GM21381 (cell line): ENCODE measurements around the gene CALCA.
"Not testable (repeated sequence)": the region's sequence is repeated elsewhere in the genome, so short reads cannot be mapped to it uniquely, and the experiment has no call there.

Experiments
- ATAC-seq: cut with Tn5 transposase; IDR thresholded peaks from one replicate; pipeline ENCODE4 v1.9.1; 2021; ENCODE audit warnings: mild to moderate bottlenecking, moderate library complexity; ENCODE audit not compliant: unreplicated experiment

CALCA gene, protein sequence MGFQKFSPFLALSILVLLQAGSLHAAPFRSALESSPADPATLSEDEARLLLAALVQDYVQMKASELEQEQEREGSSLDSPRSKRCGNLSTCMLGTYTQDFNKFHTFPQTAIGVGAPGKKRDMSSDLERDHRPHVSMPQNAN

DNA sequence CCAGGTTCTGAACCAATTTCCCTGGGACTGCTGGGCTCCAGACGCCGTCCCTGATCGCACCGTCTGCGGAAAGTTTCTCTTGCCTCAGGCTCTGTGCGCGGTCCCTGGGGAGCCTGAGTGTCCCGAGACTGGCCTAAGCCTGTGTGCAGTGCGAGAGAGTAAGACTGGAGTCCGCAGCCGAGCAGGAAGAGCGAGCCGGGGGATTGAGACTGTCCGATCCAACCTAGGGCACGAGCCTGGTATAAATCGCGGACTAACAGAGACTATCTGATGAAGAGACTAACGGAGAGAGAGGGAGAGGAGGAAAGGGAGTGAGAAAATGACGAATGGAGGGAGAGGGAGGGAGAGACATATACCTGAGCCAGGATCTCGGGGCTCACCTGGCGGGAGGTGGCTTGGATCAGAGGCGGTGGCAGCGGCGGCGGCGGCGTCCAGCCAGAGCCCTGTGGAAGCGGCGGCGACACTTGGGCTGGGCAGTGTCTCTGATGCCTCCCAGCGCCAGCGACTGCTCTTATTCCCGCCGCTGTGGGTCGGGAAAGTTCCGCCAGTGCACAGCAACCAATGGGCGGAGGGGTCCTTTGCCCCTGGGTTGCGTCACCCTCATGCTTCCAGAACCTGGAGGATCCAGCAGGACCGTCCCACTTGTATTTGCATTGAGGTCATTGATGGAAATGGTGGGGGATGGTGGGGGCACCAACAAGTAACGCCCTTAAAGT is at the start of gene CALCA:
TSS of gene CALCA (minus strand) at position 487 of the 716 bp plus-strand sequence. CDS start 1,159 bp downstream, outside the sequence.
- no peak for ATAC-seq

DNA sequence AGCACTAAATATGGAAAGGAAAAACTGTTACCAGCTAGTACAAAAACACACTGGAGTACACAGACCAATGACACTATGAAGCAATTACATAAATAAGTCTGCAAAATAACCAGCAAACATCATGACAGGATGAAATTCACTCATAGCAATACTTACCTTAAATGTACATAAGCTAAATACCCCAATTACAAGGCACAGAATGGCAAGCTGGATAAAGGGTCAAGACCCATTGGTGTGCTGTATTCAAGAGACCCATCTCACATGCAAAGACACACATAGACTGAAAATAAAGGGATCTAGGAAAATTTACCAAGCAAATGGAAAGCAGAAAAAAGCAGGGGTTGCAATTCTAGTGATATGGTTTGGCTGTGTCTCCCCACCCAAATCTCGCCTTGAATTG is 44.0 kb upstream of the CALCA start:
- ATAC-seq: no peak

DNA sequence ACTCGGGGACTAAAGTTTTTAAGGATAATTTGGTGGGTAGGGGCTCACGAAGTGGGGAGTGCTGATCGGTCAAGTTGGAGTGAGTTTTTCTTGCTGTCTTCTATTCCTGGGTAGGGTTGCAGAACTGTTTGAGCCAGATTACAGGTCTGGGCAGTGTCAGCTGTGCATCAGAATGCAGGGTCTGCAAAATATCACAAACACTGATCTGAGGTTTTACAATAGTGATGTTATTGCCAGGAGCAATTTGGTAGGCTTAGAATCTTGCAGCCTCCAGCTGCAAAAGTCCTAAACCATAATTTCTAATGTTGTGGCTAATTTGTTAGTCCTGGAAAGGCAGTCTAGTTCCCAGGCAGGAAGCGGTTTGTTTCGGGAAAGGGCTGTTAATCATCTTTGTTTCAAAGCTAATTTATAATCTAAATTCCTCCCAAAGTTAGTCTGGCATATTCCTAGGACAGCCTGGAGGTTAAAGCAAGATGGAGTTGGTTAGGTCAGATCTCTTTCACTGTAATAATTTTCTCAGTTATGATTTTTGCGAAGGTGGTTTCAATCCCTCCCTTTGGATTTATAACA is 39.7 kb upstream of the CALCA start:
- ATAC-seq: no peak

DNA sequence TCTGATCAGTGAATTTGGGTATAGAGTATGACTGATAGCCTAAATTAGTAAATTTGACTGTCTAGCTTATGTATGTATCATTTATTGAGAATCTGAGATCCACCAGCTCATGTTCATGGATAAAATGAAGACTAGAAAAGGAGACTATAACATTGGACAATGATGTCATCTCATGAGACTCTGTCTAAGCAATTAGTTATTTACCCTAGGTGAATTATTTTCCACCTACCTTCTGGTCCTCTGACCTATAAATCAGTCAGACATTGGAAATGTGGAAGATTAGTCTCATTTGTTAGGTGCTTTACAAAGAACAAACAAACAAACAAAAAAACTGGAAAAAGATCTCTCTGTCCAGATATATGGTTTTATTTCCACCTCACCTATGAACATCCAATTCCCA is 38.7 kb upstream of the CALCA start:
- no peak for ATAC-seq

DNA sequence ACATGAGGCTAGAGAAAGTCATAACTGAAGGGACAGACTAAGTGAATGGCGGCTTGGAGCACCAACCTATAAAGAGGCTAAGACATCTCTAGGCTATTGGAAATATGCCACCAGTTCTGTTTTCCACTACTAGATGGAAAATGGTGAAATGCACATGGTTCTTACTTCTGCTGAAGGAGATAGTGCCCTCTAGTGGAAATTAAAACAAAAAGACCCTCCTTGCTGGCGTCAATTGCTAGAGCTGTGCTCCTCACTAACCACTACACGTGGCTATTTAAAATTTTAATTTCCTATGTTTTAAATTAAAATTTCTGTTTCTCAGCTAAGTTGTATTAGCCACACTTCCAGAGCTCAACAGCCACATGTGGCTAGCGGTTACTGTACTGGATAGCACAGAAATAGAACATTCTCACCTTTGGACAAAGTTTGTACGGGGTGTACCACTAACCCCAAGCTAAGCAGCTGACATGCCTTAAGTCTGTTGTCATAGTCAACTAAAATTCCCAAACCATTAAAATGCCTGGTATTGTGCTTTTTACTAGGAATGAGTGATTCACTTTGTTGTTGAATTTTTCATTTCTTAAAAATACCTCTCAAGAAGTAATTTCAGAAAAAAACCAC is 34.1 kb upstream of the CALCA start:
- ATAC-seq: peak; percentile 52

DNA sequence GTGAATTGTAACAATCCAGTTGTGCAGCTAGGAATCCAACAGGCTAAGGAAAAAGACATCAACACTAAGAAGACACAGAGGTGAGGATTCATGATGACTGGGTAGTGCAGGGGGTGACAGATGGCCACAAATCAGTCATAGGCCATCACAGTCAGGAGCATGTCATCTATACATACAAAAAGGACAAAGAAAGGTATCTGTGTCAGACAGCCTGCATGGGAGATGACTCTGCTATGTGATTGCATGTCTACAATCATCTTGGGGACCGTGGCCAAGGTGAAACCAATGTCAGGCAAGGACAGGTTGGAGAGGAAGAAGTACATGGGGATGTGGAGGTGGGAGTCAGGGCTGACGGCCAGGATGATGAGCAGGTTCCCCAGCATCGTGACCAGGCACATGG is 16.0 kb upstream of the CALCA start:
- ATAC-seq: not testable (repeated sequence)

DNA sequence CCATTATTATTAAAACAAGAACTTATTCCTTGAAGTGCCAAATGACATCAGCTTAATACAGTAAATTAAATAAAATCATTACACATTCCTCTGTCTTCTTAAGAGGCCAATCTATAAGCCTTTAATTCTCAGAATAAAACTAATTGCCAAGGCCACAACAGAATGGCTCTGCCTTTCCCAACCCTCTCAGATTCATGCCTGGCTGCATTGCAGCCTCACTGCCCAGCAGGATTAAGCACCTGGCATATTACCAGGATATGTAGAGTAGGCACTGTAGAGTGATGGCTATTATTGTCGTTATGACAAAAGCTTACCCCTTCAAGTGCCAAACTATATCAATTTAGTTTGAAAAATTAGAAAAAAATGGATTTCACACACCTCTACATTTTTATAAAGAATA is 9.4 kb upstream of the CALCA start:
- ATAC-seq: no peak

DNA sequence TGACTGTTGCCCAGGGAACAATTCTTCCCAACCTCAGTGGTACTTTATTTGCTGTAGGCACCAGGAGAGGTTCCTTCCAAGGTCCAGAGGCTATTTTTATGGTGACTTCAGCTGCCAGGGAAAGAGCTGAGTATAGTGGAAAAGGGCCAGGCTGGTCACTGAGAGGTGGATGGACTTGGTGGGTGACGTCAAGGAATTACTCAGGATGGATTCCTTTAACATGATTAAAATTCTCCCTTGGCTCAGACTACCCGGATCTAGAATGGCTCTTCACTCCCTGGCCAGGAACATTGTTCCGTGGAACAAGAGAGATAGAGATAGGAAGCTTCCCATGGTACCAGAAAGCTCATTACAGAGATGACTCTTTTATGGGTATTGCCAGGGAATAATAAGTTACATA is 8.7 kb upstream of the CALCA start:
- ATAC-seq: no peak

DNA sequence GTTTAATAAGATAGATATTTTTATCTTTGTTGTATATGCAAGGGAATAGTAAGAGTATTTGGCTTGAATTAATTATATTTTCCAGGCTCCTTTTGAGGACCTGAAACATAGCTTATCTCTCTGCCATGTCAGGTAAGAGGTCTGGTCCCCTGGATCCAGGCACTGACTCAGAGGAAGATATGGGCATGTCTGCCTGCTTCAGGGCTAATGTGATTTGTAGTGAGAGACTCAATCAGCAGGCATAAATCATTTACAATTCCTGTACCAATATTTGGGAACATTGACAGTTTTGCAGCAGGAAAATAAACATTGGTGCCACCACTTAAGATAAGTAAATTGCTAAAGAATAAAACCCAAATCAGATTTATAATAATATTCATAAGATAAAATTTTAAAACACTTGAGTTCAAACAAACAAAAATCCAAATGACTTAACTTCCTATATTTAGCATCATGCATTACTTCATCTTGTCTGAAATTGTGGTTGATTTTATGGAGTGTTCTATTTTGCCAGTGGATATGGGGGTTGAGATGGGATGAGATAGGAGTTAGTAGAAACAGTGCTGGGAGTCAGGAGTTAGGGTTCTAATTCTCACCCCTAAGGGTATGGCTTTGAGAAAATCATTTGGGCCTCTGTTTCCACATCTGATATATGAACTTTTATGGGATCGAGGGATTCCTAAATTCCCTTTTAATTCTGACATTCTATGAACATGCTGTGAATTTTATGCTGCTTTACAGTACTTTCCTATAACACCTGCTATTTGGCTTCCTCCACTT is 5.1 kb upstream of the CALCA start:
- no peak for ATAC-seq

DNA sequence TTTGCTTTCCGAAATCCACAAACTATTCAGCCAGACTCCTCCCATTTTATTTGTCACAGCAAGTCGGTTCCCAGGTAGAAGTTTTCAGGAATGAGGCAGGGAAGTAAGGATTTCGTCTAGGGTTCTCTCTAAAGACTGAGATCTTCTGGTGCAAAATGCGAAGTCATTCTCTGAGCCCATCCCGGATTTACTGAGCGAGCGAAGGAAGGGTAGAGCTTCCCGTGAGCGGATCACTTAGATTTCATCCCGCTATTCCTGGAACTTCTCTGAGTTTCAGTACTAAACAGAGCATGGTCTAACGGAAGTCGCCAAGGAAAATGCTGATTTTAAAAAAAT is 3.1 kb upstream of the CALCA start:
- ATAC-seq: no peak

DNA sequence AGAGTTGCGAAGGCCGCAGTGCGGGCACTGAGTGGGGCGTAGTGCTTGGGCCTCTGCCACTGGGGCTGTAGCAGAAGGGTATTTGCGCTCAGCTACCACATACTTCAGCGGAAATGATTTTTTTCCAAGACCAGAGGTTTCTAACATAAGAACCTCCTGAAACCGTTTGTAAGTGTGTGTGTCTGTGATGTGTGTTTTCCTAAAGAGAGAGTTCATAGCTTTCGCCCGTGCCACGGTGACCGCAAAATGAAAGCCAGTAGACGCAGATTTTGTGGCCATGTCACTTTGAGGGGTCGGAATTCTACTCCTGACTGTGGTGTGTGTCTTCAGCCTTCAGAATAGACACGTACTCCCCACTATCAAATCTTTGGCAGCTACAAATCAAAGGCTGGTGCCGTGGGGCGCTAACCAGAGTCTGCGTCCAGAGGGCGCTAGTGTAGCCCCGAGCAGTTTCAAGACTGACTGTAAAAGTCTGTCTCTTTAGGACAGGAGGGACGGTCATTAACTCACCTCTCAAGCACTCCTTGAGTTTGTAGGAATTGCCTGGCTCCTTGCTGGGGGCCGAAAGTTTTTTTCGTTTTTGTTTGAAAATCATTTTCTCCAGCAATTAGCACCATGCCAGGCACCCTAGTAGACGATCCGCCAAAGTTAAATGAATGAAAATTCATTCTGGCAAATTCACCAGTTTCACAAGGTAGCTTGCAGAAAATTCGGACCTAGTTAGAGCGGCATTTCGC is 2.5 kb upstream of the CALCA start:
- peak; percentile 62 for ATAC-seq

DNA sequence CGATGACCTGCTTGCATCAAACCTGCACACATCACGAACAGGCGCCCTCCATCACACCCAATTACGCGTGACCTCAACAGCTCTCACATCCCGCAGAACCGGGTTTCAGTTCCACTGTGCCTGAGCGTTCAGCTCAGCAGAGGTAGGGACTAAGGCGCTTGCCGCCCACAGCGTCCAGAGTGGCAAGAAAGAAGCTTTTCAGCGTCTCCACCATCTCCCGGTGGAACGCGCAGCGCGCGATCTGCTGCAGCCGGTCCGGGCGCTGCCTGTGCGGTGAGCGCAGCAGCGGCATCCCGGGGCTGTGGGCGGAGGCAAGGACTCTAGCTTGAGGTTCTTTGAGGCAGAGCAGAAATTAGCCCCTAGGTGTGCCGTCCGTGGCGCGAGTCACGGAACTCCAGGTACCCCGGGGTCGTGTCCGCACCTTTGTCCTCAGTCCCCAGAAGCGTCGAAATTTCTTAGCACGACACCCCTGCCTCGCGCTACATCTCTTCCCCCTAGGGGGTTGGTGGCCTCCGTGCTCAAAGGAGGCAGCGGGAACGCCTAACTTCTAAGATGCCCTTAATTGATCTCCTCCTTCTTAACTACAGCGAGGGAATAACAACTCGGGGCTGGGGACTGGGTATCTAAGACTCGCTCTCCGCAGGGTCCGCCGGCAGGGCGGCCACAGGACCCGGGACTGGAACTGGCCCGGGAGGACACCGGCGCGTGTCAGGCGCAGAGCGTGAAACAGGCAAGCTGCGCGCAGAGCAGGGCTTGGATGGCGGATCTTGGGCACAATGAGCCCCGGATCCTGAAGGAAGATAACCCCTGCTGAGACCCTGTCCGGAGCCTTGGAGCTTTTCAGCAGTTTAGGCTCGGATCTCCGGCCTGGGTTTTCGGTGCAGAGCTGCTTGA is 1.7 kb upstream of the CALCA start:
- peak; percentile 48 for ATAC-seq

DNA sequence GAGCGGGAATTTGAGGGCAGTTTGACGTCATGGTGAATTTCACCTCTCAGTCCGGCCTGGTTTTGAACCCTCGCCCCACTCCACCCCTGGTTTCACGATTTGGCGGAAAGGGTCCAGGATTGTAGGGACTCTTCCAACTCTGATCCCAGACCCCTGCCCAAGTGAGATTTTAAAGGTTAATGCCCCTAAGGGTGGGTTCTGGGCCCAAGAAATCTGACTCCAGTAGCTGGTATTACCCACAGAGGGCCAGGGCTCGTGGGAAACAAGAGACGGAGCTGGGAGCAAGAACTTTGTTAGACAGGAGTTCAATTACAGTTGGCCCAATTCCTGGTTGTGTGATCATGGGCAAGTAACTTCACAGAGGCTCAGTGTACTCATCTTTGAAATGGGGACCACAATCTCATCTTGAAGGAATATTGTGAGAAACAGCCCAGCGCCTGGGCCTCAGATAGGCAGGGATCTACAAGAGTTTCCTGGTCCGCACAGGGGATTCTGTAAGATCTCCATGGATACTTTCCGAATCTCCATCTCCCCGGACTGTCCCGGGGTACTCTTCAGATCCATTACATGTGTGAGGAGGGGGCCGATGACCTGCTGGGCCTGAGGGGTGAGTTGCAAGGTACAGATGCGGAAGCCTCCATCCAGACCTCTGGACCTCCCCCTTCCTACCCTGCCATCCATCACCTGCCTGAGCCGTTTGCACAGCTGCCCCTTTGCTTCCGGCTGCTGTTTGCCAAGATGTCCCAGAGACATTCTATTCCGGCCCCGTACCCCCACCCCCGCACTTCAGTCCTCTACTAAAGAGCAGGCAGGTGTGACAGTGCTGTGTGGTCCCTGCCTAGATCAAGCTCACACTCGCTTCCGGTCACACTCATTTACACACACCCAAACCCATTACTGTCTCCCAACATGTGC is 687 bp upstream of the CALCA start:
- ATAC-seq: no peak

DNA sequence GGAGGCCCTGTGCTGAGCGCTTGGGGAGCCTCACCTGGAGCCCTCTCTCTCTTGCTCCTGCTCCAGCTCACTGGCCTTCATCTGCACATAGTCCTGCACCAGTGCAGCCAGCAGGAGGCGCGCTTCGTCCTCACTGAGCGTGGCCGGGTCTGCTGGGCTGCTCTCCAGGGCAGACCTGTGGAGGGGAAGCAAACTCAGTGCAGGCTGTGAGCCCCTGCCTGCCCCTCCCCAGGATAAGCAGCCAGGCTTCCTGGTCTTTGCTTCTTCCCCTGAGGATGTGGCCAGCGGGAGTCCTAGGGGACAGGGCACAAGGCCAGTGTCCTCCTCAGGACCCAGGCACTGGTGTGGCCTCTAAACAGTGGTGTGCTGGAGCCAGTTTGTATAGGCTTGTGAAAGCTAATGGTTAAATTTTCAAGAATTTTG is 2.2 kb downstream of the CALCA start:
- ATAC-seq: no peak

DNA sequence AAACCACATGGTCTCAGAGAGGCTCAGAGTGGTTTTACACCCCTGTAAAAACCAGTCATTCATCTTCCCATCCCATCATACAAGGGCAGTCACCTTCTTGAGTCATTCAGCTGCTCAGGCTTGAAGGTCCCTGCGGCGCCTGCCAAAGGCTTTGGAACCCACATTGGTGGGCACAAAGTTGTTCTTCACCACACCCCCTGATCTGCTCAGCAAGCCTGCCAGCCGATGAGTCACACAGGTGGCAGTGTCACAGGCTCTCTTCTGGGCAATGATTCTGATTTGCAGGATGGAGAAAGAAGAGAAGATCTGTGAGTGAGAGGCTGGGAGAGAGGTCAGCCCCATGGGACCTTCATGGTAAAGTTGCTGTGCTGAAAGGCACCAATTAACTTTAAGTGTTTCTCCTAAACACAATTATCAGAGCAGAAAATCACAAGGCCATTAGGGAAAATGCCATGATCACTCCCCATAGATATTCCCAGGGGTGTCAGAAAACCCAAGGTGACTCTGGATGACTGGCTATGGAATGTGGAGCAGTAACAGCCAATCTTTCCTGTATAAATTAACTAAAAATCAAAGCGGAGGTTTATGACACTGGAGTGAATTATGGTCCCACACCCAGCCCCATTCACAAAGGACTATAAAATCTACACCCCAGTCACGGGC is 4.4 kb downstream of the CALCA start:
- no peak for ATAC-seq

DNA sequence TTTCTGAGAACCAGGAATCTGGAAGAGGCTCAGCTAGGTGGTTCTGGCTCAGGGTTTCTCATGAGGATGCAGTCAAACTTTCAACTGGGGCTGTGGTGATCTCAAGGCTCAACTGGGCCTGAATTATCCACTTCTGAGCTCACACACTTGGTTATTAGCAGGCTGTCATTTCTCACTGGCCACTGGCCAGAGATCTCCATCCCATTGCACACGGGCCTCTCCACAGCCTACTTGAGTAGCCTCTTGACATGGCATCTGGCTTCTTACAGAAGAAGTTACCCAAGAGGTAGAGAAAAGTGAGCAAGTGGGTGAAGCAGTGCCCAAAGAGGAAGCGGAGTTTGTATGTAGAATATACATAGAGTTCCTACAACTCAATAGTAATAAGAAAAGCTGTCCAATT is 16.0 kb downstream of the CALCA start:
- ATAC-seq: no peak

DNA sequence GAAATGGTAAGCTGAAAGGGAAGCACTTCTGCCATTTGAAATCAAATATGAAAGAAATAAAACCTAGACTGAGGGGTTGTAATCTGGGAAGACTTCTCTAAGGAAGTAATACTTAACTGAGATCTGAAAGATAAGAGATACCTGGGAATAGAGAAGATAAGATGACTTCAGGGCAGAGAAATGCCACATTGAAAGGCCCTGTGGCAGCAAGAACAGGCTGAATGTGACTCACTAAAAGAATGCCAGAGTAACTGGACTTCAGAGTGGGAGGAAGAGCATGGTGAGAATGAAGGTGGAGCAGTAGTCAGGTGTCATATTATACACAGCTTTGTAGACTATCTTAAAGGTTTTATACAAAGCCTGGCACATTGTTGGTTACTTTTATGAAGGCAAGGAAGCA is 17.6 kb downstream of the CALCA start:
- ATAC-seq: no peak

DNA sequence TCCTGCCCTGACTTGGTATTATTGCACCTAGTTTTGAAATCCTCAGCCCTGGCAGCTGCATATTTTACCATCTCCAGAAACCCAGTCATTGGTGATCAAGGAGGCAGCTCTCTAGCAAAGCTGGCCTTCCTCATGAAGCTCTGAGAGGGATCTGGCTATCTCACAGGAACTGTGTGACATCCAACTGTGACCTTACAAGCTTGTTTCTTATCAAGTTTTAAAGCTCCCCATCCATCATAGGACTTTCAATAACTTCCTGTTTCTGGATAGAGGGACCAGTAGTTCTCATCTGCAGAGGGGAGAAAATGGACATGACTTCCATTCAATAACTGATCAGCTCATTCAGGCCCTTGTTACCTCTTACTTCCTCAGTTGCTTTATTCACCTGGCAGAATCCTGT is 18.2 kb downstream of the CALCA start:
- ATAC-seq: no peak
